Loucy (cell line): ENCODE data around the gene HDHD3.

Experiments used
- H2AFZ ChIP-seq: fragments of 200-600 bp; sonication (generic); 2 replicates; pipeline ENCODE4 v1.6.0; 2016; ENCODE audit warnings: antibody characterized with exemption, mild to moderate bottlenecking, low read length, moderate library complexity
- H3F3A ChIP-seq: fragments of 200-600 bp; 2 replicates; pipeline ENCODE4 v1.6.0; 2016; ENCODE audit warnings: antibody characterized with exemption, low read depth, mild to moderate bottlenecking
- H3K27me3 ChIP-seq: fragments of 200-600 bp; sonication (generic); 2 replicates; pipeline ENCODE4 v1.6.1; 2014; ENCODE audit warnings: low read length, mild to moderate bottlenecking; ENCODE audit not compliant: insufficient read depth, poor library complexity, severe bottlenecking
- H3K36me3 ChIP-seq: fragments of 200-600 bp; sonication (generic); 2 replicates; pipeline ENCODE4 v1.6.1; 2016; ENCODE audit warnings: low read length; ENCODE audit not compliant: insufficient read depth
- H3K4me1 ChIP-seq: fragments of 200-600 bp; sonication (generic); 2 replicates; pipeline ENCODE4 v1.5.1; 2014; ENCODE audit warnings: low read length, mild to moderate bottlenecking; ENCODE audit not compliant: insufficient read depth, poor library complexity, severe bottlenecking
- H3K4me2 ChIP-seq: fragments of 200-600 bp; sonication (generic); 2 replicates; pipeline ENCODE4 v1.6.0; 2014; ENCODE audit warnings: antibody characterized with exemption, low read length, low read depth, mild to moderate bottlenecking; ENCODE audit not compliant: poor library complexity, severe bottlenecking
- H3K4me3 ChIP-seq: fragments of 200-600 bp; sonication (generic); 2 replicates; pipeline ENCODE4 v1.5.1; 2014; ENCODE audit warnings: low read length, mild to moderate bottlenecking, mixed read lengths; ENCODE audit not compliant: poor library complexity, severe bottlenecking
- H3K79me2 ChIP-seq: fragments of 200-600 bp; sonication (generic); 2 replicates; pipeline ENCODE4 v1.6.1; 2014; ENCODE audit warnings: low read length; ENCODE audit not compliant: insufficient read depth
- H3K9ac ChIP-seq: fragments of 200-600 bp; sonication (generic); 2 replicates; pipeline ENCODE4 v1.6.0; 2014; ENCODE audit warnings: mild to moderate bottlenecking, low read depth, low read length, moderate library complexity; ENCODE audit not compliant: poor library complexity, severe bottlenecking
- H3K9me2 ChIP-seq: fragments of 200-600 bp; sonication (generic); replicated peaks from 2 replicates; pipeline ENCODE4 v1.6.1; 2016; ENCODE audit warnings: low read depth, low read length, mixed read lengths
- H3K9me3 ChIP-seq: fragments of 200-600 bp; sonication (generic); 2 replicates; pipeline ENCODE4 v1.6.1; 2014; ENCODE audit warnings: mild to moderate bottlenecking, antibody characterized with exemption, low read length, low read depth; ENCODE audit not compliant: insufficient read depth
- H4K20me1 ChIP-seq: fragments of 200-600 bp; sonication (generic); 2 replicates; pipeline ENCODE4 v1.6.0; 2014; ENCODE audit warnings: antibody characterized with exemption, low read length, mild to moderate bottlenecking; ENCODE audit not compliant: insufficient read depth, poor library complexity, severe bottlenecking
- EZH2phosphoT487 ChIP-seq: fragments of 200-600 bp; IDR thresholded peaks from 2 replicates; pipeline ENCODE4 v1.6.1; 2018; ENCODE audit warnings: antibody characterized with exemption, mild to moderate bottlenecking, moderate library complexity, borderline replicate concordance
- TF ChIP-seq, protein P1 (sequence below): fragments of 200-600 bp; sonication (generic); conservative IDR thresholded peaks from 2 replicates; pipeline ENCODE4 v1.5.1; 2014; ENCODE audit warnings: mild to moderate bottlenecking, antibody characterized with exemption, low read length

Gene HDHD3

DNA sequence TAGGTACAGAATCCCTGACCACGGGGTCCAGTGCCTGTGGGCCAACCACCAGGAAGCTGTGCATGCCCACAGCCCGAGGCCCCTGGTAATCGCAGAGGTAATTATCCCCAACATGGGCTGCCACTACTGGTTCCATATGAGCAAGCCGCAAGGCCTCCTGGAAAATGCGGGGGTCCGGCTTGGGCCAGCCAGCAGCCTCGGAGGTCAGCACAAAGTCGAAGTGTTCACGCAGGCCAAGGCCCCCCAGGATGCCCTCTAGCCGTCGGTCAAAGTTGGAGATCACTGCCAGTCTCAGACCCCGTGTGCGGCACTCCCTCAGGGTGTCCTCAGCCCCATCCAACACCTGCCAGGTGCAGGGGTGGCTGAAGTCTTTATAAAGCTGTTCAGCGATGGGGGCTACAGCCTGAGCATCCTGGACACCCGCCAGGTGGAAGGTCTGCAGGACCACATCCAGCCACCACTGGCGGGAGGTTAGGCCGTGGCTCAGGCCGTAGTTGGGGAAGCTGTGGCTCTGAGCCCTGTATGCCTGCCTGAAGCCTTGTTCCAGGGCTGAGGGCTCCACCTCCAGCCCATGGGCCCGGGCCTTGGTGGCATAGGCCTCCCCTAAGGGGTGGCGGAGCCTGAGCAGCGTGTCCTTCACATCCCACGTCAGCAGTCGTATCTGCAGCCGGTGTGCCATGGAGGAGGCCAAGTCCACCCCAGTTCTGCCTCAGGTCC is 3.0 kb downstream of the HDHD3 start:
- Histone ChIP-seq H3K36me3 (no peaks in the 10 kb centered on the region), H2AFZ (no peak overlapping the region), H4K20me1 (no peaks in the 10 kb centered on the region), H3K4me3 (no peak overlapping the region), H3K4me2 (no peak overlapping the region), H3K79me2 (peaks cover 15% of the 10 kb centered on the region), H3F3A (no peaks in the 10 kb centered on the region), H3K27me3 (no peaks in the 10 kb centered on the region), H3K9ac (no peak overlapping the region), H3K4me1 (no peaks in the 10 kb centered on the region), H3K9me3 (no peaks in the 10 kb centered on the region), H3K9me2 (no peaks in the 10 kb centered on the region)
- no peak for TF ChIP-seq EZH2phosphoT487
- TF ChIP-seq, protein P1, sequence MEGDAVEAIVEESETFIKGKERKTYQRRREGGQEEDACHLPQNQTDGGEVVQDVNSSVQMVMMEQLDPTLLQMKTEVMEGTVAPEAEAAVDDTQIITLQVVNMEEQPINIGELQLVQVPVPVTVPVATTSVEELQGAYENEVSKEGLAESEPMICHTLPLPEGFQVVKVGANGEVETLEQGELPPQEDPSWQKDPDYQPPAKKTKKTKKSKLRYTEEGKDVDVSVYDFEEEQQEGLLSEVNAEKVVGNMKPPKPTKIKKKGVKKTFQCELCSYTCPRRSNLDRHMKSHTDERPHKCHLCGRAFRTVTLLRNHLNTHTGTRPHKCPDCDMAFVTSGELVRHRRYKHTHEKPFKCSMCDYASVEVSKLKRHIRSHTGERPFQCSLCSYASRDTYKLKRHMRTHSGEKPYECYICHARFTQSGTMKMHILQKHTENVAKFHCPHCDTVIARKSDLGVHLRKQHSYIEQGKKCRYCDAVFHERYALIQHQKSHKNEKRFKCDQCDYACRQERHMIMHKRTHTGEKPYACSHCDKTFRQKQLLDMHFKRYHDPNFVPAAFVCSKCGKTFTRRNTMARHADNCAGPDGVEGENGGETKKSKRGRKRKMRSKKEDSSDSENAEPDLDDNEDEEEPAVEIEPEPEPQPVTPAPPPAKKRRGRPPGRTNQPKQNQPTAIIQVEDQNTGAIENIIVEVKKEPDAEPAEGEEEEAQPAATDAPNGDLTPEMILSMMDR: no peak

DNA sequence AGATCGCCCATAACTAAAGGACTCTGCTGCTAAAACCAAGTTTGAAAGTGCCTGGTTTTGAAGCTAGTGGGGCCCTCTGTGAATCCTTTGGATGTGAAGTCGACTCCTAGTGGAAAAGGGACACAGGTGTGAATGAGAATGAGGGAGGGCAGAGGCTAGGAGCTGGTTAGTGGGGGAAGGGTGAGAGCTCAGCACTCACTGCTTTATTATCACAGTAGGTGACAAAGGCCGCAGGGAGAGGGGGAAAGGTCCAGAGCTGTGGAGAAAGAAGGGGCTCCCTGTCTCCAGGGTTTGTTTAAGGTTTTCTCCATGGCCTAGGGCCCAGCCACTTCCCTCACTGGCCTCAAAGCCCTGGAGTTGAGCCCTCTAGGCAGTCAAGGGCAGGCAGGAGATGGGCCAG is 3.5 kb downstream of the HDHD3 start:
- no peaks in the 10 kb centered on the region for H3K36me3 ChIP-seq
- no peak overlapping the region for H3K9ac ChIP-seq

DNA sequence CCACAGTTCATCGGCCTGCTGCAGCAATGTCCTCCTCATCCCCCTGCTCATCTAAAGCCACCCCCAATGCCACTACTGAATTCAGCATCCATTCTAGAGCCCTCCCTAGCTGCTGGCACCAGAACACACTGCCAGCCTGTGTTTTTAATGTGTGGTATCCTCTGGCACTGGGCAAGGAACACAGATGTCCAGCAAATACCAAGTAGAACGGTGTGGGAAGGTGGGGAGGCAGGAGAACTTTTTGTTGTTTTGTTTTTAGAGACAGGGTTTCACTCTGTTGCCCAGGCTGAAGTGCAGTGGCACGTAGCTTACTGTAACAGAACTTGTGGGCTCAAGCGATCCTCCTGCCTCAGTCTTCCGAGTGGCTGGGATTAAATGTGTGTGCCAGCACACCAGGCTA is 4.7 kb downstream of the HDHD3 start:
- Histone ChIP-seq H3K27me3 (no peaks in the 10 kb centered on the region), H3K36me3 (no peaks in the 10 kb centered on the region), H2AFZ (no peak overlapping the region), H3F3A (no peaks in the 10 kb centered on the region), H3K9me3 (no peaks in the 10 kb centered on the region), H3K79me2 (peaks cover 15% of the 10 kb centered on the region), H3K4me1 (no peaks in the 10 kb centered on the region), H3K4me3 (no peak overlapping the region), H3K4me2 (no peak overlapping the region), H3K9ac (no peak overlapping the region), H4K20me1 (no peaks in the 10 kb centered on the region), H3K9me2 (no peaks in the 10 kb centered on the region)
- no peak for TF ChIP-seq EZH2phosphoT487
- TF ChIP-seq, protein P1: no peak

More for the DNA sequence above, 3.5 kb downstream of the HDHD3 start:
- Histone ChIP-seq H3K4me1 (no peaks in the 10 kb centered on the region), H3K4me2 (no peak overlapping the region), H3F3A (no peaks in the 10 kb centered on the region), H2AFZ (no peak overlapping the region), H3K4me3 (no peak overlapping the region), H3K27me3 (no peaks in the 10 kb centered on the region), H3K9me3 (no peaks in the 10 kb centered on the region), H3K79me2 (peaks cover 15% of the 10 kb centered on the region), H4K20me1 (no peaks in the 10 kb centered on the region), H3K9me2 (no peaks in the 10 kb centered on the region)
- no peak for TF ChIP-seq EZH2phosphoT487
- TF ChIP-seq, protein P1: no peak
